VCaP (cell line): ENCODE measurements around the gene IFTAP.
"Not testable (repeated sequence)": the region's sequence is repeated elsewhere in the genome, so short reads cannot be mapped to it uniquely, and the experiment has no call there.

ENCODE experiments used
- H3K27ac ChIP-seq: fragments of 450-650 bp; 2 replicates; pipeline ENCODE4 v1.5.1; 2017
- CTCF ChIP-seq: fragments of 450-650 bp; conservative IDR thresholded peaks from 2 replicates; pipeline ENCODE4 v1.5.1; 2017; ENCODE audit warnings: mild to moderate bottlenecking, moderate library complexity

The IFTAP gene

DNA sequence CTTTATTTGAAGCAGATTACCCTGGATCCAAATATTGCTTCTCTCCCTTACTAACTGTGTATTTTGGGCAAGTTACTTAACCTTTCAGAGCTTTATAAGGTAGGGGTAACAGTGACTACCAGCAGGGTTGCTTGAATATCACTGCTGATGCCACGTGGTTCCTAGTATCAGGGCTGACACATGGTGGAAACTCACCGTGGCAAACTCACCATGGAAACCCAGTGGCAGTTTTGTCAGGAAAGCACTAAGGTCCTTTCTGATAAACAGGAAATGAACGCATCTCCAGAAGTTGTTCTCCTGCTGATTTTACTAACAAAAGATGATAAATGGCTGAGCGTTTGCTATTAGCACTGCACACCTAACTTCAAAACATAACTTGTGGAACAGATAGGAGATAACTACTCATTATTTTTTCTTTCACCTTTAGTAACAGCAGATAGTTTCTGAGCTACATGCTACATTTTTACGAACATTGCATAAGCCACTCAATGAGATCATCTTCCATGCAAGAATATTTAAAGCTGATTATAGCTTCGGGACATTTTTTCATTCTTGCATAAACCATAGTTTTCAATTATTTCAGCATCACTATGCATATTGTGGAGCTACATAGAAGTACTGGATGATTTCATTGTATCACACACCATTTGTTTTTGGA is 63.4 kb downstream of the IFTAP start:
- no peak for TF ChIP-seq CTCF
- H3K27ac ChIP-seq: no peak overlapping the region

GRCh38 chr11:36661359-36661758 is 67.1 kb downstream of the IFTAP start:
- H3K27ac ChIP-seq: not testable (repeated sequence)

GRCh38 chr11:36672815-36673450 is 78.6 kb downstream of the IFTAP start:
- TF ChIP-seq CTCF: peak; percentile 79
- no peak overlapping the region for H3K27ac ChIP-seq

GRCh38 chr11:36679547-36679946 is 85.2 kb downstream of the IFTAP start:
- not testable (repeated sequence) for H3K27ac ChIP-seq

DNA sequence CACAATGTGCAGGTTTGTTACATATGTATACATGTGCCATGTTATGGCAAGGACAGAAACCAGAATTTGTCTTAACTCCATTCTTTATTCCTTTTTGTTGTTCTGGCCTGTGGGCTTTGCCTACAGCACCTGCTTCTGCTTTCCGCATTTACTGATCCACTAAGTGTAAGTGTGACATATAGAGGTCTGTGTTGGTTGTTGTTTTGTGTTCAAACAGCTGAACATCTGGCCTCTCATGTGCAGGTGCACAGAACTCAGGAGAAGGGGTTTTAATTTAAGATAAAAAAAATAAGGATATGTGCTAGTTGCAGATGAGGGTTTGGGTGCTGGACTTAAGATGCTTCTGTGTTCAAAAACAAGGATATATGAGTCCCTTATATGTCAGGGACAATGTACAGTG is 89.5 kb downstream of the IFTAP start:
- no peak for TF ChIP-seq CTCF
- H3K27ac ChIP-seq: no peak overlapping the region

- H3K27ac ChIP-seq: no peak overlapping the region
- no peak for TF ChIP-seq CTCF
Measured at GRCh38 chr11:36684840-36685801, 90.8 kb downstream of the IFTAP start.

- no peak for TF ChIP-seq CTCF
- no peak overlapping the region for H3K27ac ChIP-seq
Measured at GRCh38 chr11:36688132-36688531, 93.8 kb downstream of the IFTAP start.

GRCh38 chr11:36688571-36689291 is 94.4 kb downstream of the IFTAP start:
- no peak overlapping the region for H3K27ac ChIP-seq
- no peak for TF ChIP-seq CTCF
